H1 (cell line): ENCODE measurements around the gene MAN2C1. TPM values are rescaled to one million over a fixed set of nuclear protein-coding genes. Genes with fewer than 3 reads are reported as not detected.

ENCODE experiments used
- EGR1 ChIP-seq: IDR thresholded peaks from 2 replicates; pipeline ENCODE4 v1.6.1; 2011; ENCODE audit warnings: low read depth, low read length, borderline replicate concordance
- HDAC6 ChIP-seq: IDR thresholded peaks from one replicate; pipeline ENCODE4 v1.7.1; 2012; ENCODE audit warnings: low read depth, mild to moderate bottlenecking, inconsistent platforms, low read length, moderate library complexity
- POLR2AphosphoS5 ChIP-seq: IDR thresholded peaks from 2 replicates; pipeline ENCODE4 v1.6.1; 2011; ENCODE audit warnings: low read depth, low read length
- polyA plus RNA-seq, 7 experiments: library from polyadenylated mRNA; depleted of rRNA in 3 of 7; stranded (reverse) in 5 of 7; unstranded in 2 of 7; fragments of >200 nt in 5 of 7; fragments of 200-250 nt in 2 of 7; gene quantifications; 1 replicate in 5 of 7; 2 replicates in 1 of 7; 4 replicates in 1 of 7; pipeline versions ENCODE4 v1.2.1 to v1.2.3, GENCODE V29; 2011 to 2013; ENCODE audit warnings: missing spikeins in 2 of 7, mixed read lengths in 2 of 7
- total RNA-seq: library from RNA; stranded (reverse); fragmentation: NEBNext Ultra II Directional; extraction: Animal tissue kit (Norgen Biotek cat#: 25700); gene quantifications from 2 replicates; pipeline ENCODE4 v1.2.1, GENCODE V29; 2021
- TF ChIP-seq, protein P1 (sequence below): IDR thresholded peaks from 2 replicates; pipeline ENCODE4 v1.6.1; 2011; ENCODE audit warnings: low read length, improper control_type of control experiment

MAN2C1 gene
- total and polyA plus RNA-seq, 2 of the 8 experiments (the other 6 are each of a cell fraction or from before 2014, with no cell fraction given), result 56.3 to 88.9 TPM

GRCh38 chr15:75403892-75404291 is 35.5 kb upstream of the MAN2C1 start (continued):
- TF ChIP-seq HDAC6, result no peak
- TF ChIP-seq, protein P1, sequence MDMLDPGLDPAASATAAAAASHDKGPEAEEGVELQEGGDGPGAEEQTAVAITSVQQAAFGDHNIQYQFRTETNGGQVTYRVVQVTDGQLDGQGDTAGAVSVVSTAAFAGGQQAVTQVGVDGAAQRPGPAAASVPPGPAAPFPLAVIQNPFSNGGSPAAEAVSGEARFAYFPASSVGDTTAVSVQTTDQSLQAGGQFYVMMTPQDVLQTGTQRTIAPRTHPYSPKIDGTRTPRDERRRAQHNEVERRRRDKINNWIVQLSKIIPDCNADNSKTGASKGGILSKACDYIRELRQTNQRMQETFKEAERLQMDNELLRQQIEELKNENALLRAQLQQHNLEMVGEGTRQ, result no peak
- no peak for TF ChIP-seq EGR1
- no peak for TF ChIP-seq POLR2AphosphoS5
